ENCODE data around the gene RPS6KC1. TPM values are rescaled to one million over a fixed set of nuclear protein-coding genes. Genes with fewer than 3 reads are reported as not detected.

RPS6KC1 gene
- total RNA-seq, 1 donor from 2014 or later: 16.8 TPM

Other genes starting within 250 kb of the RPS6KC1 start
- 0.93 TPM in 1 of 2 replicates, not detected in the other for gene SPATA45, start 203.6 kb upstream of the RPS6KC1 start, total RNA-seq
- 11.4 and 13.3 TPM in 2 replicates for gene FLVCR1, start 193.0 kb upstream of the RPS6KC1 start, total RNA-seq
- gene VASH2, start 100.7 kb upstream of the RPS6KC1 start, total RNA-seq: 0.15 and 0.64 TPM in 2 replicates
- gene ANGEL2, start 35.4 kb upstream of the RPS6KC1 start, total RNA-seq: 51.5 and 52.6 TPM in 2 replicates

Data from T-helper 1 cell treated with Interleukin-12 subunit alpha and Interleukin-12 subunit beta and Interleukin-4 antibody, amounts not matched to agents 30 ng/mL and 1 ng/mL, for 36 hours (primary cell).